Measurements from ENCODE around the gene NLGN1.

GRCh38 chr3:173734473-173734872 is 336.9 kb downstream of the NLGN1 start:
- TF ChIP-seq GATA2 (IDR thresholded peaks at IDR 0.05; ENCODE audit: low read depth, low read length) = no peak
- no peak for TF ChIP-seq GATA3 (IDR thresholded peaks at IDR 0.05; ENCODE audit: low read depth, low read length)

Measured in SH-SY5Y (cell line).